Sigmoid colon (tissue), 4 donors: ENCODE data around the gene CEP83.

Experiments used
- CTCF ChIP-seq, 4 experiments: fragments of 450-650 bp in 3 of 4; fragments of 200-600 bp in 1 of 4; IDR thresholded peaks; one replicate each; pipeline ENCODE4 v1.5.1; 2016 to 2019; ENCODE audit warnings: antibody characterized with exemption in 4 of 4, mild to moderate bottlenecking in 3 of 4, moderate library complexity in 2 of 4
- EP300 ChIP-seq, 4 donors: sonication (generic); formaldehyde crosslinking; IDR thresholded peaks; one replicate each; pipeline ENCODE4 v1.6.1; 2017; ENCODE audit warnings: antibody characterized with exemption in 4 of 4
- POLR2AphosphoS5 ChIP-seq, 4 donors: sonication (generic); formaldehyde crosslinking; IDR thresholded peaks; one replicate each; pipeline ENCODE4 v1.6.1; 2017; ENCODE audit warnings: antibody characterized with exemption in 4 of 4

- TF ChIP-seq CTCF (IDR thresholded peaks at IDR 0.05) (no peak), POLR2AphosphoS5 (IDR thresholded peaks at IDR 0.05) (no peak), EP300 (IDR thresholded peaks at IDR 0.05) (no peak)
Observed at GRCh38 chr12:94267921-94268471, 191.7 kb downstream of the CEP83 start.
